Activated T-cell treated with anti-CD3 and anti-CD28 coated beads for 4 hours (primary cell): ENCODE data around the gene OR5A1.
"Not testable (repeated sequence)": the region's sequence is repeated elsewhere in the genome, so short reads cannot be mapped to it uniquely, and the experiment has no call there.

ENCODE experiments used
- DNase-seq: peaks from one replicate; pipeline ENCODE4 v3.0.0-alpha.2; 2020

OR5A1 gene

GRCh38 chr11:59436169-59436568, at the start of gene OR5A1:
TSS of gene OR5A1 (plus strand) at chr11:59436469. CDS start at chr11:59443169, 6,700 bp downstream.
- no peak for DNase-seq

- DNase-seq, result no peak
Measured at GRCh38 chr11:59394186-59394585, 42.1 kb upstream of the OR5A1 start.

- DNase-seq, result no peak
Measured at GRCh38 chr11:59400461-59401261, 35.6 kb upstream of the OR5A1 start.

GRCh38 chr11:59401262-59401552, 35.1 kb upstream of the OR5A1 start:
- no peak for DNase-seq

- no peak for DNase-seq
Measured at GRCh38 chr11:59403546-59403945, 32.7 kb upstream of the OR5A1 start.

GRCh38 chr11:59413646-59414045, 22.6 kb upstream of the OR5A1 start:
- DNase-seq, result no peak

- DNase-seq, result no peak
Measured at GRCh38 chr11:59415111-59415510, 21.2 kb upstream of the OR5A1 start.

- DNase-seq, result no peak
Measured at GRCh38 chr11:59416613-59417012, 19.7 kb upstream of the OR5A1 start.

- no peak for DNase-seq
Measured at GRCh38 chr11:59417023-59417422, 19.2 kb upstream of the OR5A1 start.

- no peak for DNase-seq
Measured at GRCh38 chr11:59418156-59418555, 18.1 kb upstream of the OR5A1 start.

- no peak for DNase-seq
Measured at GRCh38 chr11:59423835-59424234, 12.4 kb upstream of the OR5A1 start.

- no peak for DNase-seq
Measured at GRCh38 chr11:59425131-59425530, 11.1 kb upstream of the OR5A1 start.

GRCh38 chr11:59426361-59427067, 9.8 kb upstream of the OR5A1 start, which contains the start of gene OR5A2:
TSS of gene OR5A2 (minus strand) at chr11:59426413. CDS start at chr11:59422953, 3,460 bp downstream.
- no peak for DNase-seq

- DNase-seq, result no peak
Measured at GRCh38 chr11:59427068-59427382, 9.2 kb upstream of the OR5A1 start.

- DNase-seq, result peak; percentile 31
Measured at GRCh38 chr11:59429924-59430516, 6.2 kb upstream of the OR5A1 start.

GRCh38 chr11:59437770-59438169, 1.5 kb downstream of the OR5A1 start:
- DNase-seq, result no peak

GRCh38 chr11:59445624-59446023, 9.4 kb downstream of the OR5A1 start:
- not testable (repeated sequence) for DNase-seq

- DNase-seq, result no peak
Measured at GRCh38 chr11:59448484-59448883, 12.2 kb downstream of the OR5A1 start.

- no peak for DNase-seq
Measured at GRCh38 chr11:59456661-59457060, 20.4 kb downstream of the OR5A1 start, which contains the start of gene OR4D6. TSS of gene OR4D6 (plus strand) at chr11:59456961. CDS start at chr11:59456961, 0 bp downstream.

GRCh38 chr11:59459916-59460315, 23.6 kb downstream of the OR5A1 start:
- DNase-seq, result no peak

GRCh38 chr11:59463190-59463641, 26.9 kb downstream of the OR5A1 start:
- no peak for DNase-seq

GRCh38 chr11:59473015-59473414, 36.7 kb downstream of the OR5A1 start, which contains the start of gene OR4D10:
TSS of gene OR4D10 (plus strand) at chr11:59473315. CDS start at chr11:59477430, 4,115 bp downstream.
- no peak for DNase-seq

- no peak for DNase-seq
Measured at GRCh38 chr11:59475176-59475575, 38.9 kb downstream of the OR5A1 start.

GRCh38 chr11:59479906-59480305, 43.6 kb downstream of the OR5A1 start:
- DNase-seq, result no peak
